Measurements from ENCODE around the gene RABEP1.

GRCh38 chr17:5238333-5238732 lies 43.8 kb upstream of the RABEP1 start:
- no peak for TF ChIP-seq CTCF (IDR thresholded peaks at IDR 0.05)
- no peak for TF ChIP-seq EP300 (IDR thresholded peaks at IDR 0.05)

Measured in ovary (tissue), 3 donors.